Hepatocyte (in vitro differentiated cells): ENCODE measurements around the gene MAGI2.

ENCODE experiments used
- CTCF ChIP-seq: fragments of 200-600 bp; sonication (generic); IDR thresholded peaks from 2 replicates; pipeline ENCODE4 v1.5.1; 2016; ENCODE audit warnings: antibody characterized with exemption, mild to moderate bottlenecking; ENCODE audit not compliant: poor library complexity
- EZH2 ChIP-seq: fragments of 200-600 bp; sonication (generic); IDR thresholded peaks from 2 replicates; pipeline ENCODE4 v1.6.1; 2016; ENCODE audit warnings: antibody characterized with exemption, mild to moderate bottlenecking, borderline replicate concordance

- no peak for TF ChIP-seq CTCF
- no peak for TF ChIP-seq EZH2
Observed at GRCh38 chr7:78161781-78162180, 1291.7 kb downstream of the MAGI2 start.
